Omental fat pad (tissue), 4 donors: ENCODE data around the gene INTS1. TPM values are rescaled to one million over a fixed set of nuclear protein-coding genes. Genes with fewer than 3 reads are reported as not detected.

Experiments used
- ATAC-seq: fragments of 150-250 bp; one replicate; pipeline ENCODE4 v1.9.1; 2016; ENCODE audit warnings: mild to moderate bottlenecking, moderate library complexity; ENCODE audit not compliant: low FRiP score
- DNase-seq: peaks from one replicate; pipeline ENCODE4 v3.0.0-alpha.2; 2019; ENCODE audit warnings: low spot score
- total RNA-seq, 4 donors: library from RNA; depleted of rRNA; stranded (reverse); fragments of >200 nt; gene quantifications; one replicate each; pipeline ENCODE4 v1.1.0, GENCODE V29; 2016
- TF ChIP-seq, protein P1 (sequence below), 3 donors: fragments of 450-650 bp; IDR thresholded peaks; one replicate each; pipeline ENCODE4 v1.5.1; 2016 to 2017; ENCODE audit warnings: antibody characterized with exemption in 3 of 3, mild to moderate bottlenecking in 3 of 3, moderate library complexity in 2 of 3

The INTS1 gene
- total RNA-seq, 4 donors from 2014 or later, result 22.4 to 39.4 (median 32.0) TPM

DNA sequence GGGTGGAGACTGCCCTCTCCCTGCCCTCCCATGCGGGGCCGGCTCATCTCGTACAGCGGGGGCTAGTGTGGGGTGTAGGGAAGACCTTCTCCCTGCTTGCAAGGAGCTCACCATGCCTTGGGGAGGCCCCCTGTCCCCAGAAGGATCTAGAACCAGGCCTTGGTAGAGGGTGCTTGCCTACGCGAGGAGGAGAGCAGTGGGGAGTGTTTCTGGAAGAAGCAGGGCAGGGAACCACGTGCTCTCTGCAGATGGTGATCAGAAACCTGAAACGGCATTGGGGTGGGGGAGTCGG, 29.0 kb upstream of the INTS1 start:
- TF ChIP-seq, protein P1, sequence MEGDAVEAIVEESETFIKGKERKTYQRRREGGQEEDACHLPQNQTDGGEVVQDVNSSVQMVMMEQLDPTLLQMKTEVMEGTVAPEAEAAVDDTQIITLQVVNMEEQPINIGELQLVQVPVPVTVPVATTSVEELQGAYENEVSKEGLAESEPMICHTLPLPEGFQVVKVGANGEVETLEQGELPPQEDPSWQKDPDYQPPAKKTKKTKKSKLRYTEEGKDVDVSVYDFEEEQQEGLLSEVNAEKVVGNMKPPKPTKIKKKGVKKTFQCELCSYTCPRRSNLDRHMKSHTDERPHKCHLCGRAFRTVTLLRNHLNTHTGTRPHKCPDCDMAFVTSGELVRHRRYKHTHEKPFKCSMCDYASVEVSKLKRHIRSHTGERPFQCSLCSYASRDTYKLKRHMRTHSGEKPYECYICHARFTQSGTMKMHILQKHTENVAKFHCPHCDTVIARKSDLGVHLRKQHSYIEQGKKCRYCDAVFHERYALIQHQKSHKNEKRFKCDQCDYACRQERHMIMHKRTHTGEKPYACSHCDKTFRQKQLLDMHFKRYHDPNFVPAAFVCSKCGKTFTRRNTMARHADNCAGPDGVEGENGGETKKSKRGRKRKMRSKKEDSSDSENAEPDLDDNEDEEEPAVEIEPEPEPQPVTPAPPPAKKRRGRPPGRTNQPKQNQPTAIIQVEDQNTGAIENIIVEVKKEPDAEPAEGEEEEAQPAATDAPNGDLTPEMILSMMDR (IDR thresholded peaks at IDR 0.05), result no peak
- ATAC-seq (no peak), DNase-seq (no peak)

DNA sequence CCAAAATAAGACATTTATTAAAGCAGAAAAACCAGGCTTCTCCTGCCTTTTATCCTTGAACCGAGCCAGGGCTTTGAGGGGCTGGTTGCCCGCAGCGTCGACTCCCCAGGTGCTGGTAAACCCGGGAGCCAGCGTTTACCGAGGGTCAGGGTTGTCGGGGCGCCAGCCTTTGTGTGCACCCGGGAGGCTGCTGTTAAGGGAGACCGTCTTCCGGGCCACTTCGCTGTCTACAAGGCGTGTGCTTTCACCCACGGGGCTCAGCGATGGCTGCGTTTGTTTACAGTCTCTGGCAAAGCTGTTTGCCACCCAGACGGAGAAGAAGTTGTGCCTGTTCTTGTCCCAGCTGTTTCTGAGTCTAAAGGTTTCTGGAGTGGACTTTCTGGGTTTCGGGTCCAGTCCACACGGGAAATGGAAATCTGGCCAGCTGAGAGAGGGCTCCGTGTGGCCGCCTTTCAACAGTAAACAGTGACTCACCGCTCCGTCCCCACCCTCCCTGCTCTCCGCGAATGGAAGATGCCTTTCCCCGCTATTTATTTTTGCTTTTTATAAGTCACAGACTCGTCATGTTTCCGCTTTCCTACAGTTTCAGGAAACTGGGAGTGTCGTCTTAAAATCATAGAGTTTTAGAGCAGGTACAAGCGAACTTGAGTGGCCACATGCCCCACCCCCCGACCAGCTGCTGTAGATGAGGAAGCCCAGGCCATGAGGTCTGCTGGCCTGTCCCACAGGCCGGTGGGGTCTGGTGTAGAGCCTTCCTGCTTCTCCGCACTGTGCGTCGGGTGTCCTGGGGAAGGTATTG, 28.5 kb upstream of the INTS1 start:
- peak; percentile 56 for ATAC-seq
- TF ChIP-seq, protein P1 (IDR thresholded peaks at IDR 0.05), result no peak
- no peak for DNase-seq

DNA sequence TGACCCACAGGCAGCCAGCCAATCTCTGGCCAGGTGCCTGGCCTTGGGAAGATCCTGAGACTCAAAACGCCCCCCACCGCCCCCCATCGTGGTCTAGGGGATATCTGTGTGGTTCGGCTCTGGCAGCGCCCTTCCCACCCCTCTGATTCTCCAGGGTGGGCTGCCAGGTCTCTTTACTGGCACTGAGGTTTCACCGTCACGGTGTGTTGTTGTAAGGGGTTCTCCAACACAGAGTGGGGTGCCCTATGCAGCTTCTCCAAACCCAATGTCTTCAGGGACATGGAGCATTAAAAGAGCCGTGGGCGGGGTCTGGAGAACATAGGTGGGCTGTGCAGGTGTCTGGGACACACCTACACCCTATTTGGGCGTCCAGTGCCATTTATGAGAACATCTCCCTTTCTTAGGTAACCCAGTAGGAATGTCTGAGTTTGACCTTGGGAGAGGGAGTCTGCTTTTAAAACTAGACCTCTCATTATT, 27.8 kb upstream of the INTS1 start:
- no peak for ATAC-seq
- TF ChIP-seq, protein P1 (IDR thresholded peaks at IDR 0.05), result no peak
- no peak for DNase-seq

DNA sequence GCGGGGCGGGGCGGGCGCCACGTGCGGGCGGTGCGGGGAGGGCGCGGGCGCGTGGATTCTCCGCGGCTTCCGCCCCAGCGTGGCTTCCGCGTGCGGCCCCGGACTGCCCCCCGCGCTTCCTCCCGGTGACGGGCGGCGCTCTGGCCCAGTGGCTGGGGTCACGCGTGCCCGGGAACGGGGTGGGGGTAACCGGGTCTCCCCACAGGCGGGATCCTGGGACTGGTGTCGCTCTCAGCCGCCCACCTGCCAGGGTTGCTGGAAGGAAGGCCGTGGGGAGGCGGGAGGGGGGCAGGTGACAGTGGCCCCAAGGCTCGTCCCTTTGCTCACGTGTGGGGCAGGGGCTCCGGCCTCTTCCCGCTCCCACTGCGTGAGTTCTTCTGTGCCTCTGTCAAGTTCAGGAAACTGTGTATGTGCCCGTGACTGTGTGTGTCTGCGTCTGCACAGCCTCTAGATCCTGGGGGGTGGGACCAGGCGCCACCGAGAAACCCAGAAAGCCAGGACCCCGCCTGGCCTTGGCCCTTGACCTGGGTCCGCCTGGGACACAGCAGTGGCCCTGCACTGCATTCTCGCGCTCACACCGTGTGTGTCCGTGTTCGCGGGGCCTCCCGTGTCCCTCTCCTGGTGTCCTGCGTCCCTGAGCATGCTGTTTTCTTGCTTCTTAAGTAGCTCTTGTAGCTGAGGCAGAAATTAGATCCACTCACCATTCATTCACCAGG, 27.2 kb upstream of the INTS1 start:
- TF ChIP-seq, protein P1 (IDR thresholded peaks at IDR 0.05), result no peak
- ATAC-seq, result no peak
- no peak for DNase-seq

DNA sequence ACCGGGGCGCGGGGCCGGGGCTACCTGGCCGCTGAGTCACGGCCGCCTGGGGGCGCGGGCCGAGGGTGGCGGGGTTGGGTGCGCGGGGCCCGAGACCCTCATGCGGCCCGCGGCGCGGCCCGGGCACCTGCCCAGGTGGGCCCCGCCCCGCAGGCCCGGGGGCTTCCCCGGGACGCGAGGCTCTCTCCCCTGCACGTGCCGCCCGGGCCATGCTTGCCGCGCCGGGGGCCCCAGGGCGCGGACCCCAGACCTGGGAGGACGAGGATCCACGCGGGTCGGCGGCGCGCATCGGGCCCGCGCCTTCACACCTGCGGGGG, 26.7 kb upstream of the INTS1 start:
- DNase-seq, result no peak
- no peak for ATAC-seq
- TF ChIP-seq, protein P1 (IDR thresholded peaks at IDR 0.05), result no peak

DNA sequence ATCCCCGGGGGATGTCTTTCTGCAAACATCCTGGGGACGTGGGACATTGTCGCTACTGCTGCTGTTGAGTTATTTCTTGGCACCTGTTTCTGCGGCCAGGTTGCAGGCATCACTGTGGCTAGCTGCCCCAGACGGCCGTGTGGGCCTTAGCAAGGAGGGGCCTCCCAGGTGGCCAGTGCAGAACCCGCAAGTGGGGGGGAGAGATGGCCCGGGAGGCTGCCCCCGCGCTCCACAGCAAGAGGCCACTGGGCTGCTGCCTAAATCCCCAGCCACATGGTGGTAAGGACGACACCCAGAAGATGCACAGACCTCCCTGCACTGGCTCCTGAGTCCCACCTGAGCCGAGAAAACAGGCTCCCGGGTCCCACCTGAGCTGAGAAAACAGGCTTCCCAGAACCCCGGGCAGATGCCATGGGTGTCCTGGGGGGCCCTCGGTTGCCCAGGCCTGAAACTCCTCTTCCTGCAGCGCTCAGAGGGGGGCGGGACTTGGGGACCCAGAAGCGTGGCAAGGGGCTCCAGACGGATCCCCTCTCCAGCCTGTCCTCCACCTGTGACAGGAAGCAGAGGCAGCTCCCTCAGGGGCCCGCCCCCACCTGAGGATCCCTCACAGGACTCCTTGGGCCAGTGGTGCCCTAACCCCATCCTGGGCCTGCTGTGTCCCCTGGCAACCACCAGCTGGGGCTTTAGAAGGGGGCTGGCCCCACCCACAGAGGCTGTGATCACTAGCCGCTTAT, 25.4 kb upstream of the INTS1 start:
- DNase-seq (no peak), ATAC-seq (no peak)
- TF ChIP-seq, protein P1 (IDR thresholded peaks at IDR 0.05), result no peak
